WERI-Rb-1 (cell line): ENCODE measurements around the gene PCDHA8.
"Not testable (repeated sequence)": the region's sequence is repeated elsewhere in the genome, so short reads cannot be mapped to it uniquely, and the experiment has no call there.

Source experiments
- DNase-seq: peaks from one replicate; pipeline ENCODE4 v3.0.0-alpha.2; 2020
- H3K27ac ChIP-seq: fragments of 250-450 bp; sonication (Bioruptor Pico); 2 replicates; pipeline ENCODE4 v1.5.1; 2020; ENCODE audit warnings: mild to moderate bottlenecking, moderate library complexity
- H3K27me3 ChIP-seq: fragments of 250-450 bp; sonication (Bioruptor Pico); 2 replicates; pipeline ENCODE4 v1.5.1; 2021; ENCODE audit warnings: mild to moderate bottlenecking, low read depth, moderate library complexity; ENCODE audit not compliant: insufficient read depth, severe bottlenecking
- H3K36me3 ChIP-seq: fragments of 250-450 bp; sonication (Bioruptor Pico); 2 replicates; pipeline ENCODE4 v1.5.1; 2020; ENCODE audit warnings: mild to moderate bottlenecking, moderate library complexity
- H3K4me3 ChIP-seq: 2 replicates; pipeline ENCODE4 v1.5.1; 2011; ENCODE audit warnings: low read depth, mild to moderate bottlenecking, control low read depth, low read length
- H3K9me3 ChIP-seq: fragments of 250-450 bp; sonication (Bioruptor Pico); 2 replicates; pipeline ENCODE4 v1.5.1; 2021; ENCODE audit warnings: mild to moderate bottlenecking, moderate library complexity; ENCODE audit not compliant: severe bottlenecking
- TF ChIP-seq, protein P1 (sequence below): IDR thresholded peaks from 2 replicates; pipeline ENCODE4 v1.5.1; 2011; ENCODE audit warnings: low read depth, mild to moderate bottlenecking, control low read depth, inconsistent platforms, low read length

The PCDHA8 gene

GRCh38 chr5:140842798-140843733 lies 2.1 kb downstream of the PCDHA8 start:
- H3K27ac ChIP-seq = no peak overlapping the region
- H3K27me3 ChIP-seq = no peaks in the 10 kb centered on the region
- no peaks in the 10 kb centered on the region for H3K36me3 ChIP-seq
- H3K4me3 ChIP-seq = no peak overlapping the region
- DNase-seq = no peak
- peaks cover 4% of the 10 kb centered on the region for H3K9me3 ChIP-seq
- TF ChIP-seq, protein P1, sequence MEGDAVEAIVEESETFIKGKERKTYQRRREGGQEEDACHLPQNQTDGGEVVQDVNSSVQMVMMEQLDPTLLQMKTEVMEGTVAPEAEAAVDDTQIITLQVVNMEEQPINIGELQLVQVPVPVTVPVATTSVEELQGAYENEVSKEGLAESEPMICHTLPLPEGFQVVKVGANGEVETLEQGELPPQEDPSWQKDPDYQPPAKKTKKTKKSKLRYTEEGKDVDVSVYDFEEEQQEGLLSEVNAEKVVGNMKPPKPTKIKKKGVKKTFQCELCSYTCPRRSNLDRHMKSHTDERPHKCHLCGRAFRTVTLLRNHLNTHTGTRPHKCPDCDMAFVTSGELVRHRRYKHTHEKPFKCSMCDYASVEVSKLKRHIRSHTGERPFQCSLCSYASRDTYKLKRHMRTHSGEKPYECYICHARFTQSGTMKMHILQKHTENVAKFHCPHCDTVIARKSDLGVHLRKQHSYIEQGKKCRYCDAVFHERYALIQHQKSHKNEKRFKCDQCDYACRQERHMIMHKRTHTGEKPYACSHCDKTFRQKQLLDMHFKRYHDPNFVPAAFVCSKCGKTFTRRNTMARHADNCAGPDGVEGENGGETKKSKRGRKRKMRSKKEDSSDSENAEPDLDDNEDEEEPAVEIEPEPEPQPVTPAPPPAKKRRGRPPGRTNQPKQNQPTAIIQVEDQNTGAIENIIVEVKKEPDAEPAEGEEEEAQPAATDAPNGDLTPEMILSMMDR = no peak

DNA sequence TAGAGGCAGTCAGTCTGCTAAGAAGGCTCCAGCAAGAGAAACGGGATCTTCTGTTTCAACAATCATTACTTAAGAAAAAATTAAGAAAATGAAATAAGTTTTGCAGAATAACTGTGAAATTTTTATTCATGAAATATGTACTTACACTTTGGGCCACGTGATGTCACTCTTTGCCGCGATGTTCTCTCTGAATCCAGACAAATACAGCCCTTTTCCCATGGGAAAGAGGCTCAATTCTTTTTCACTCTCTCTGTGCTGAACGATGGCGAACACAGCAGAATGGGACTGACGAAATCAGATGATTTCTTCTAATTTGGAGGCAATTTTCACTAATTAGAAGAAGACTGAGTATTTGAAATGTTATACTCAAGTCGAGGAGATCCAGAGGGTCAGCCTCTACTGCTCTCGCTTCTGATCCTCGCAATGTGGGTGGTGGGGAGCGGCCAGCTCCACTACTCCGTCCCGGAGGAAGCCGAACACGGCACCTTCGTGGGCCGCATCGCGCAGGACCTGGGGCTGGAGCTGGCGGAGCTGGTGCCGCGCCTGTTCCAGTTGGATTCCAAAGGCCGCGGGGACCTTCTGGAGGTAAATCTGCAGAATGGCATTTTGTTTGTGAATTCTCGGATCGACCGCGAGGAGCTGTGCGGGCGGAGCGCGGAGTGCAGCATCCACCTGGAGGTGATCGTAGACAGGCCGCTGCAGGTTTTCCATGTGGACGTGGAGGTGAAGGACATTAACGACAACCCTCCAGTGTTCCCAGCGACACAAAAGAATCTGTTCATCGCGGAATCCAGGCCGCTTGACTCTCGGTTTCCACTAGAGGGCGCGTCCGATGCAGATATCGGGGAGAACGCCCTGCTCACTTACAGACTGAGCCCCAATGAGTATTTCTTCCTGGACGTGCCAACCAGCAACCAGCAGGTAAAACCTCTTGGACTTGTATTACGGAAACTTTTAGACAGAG lies 7.4 kb downstream of the PCDHA8 start, which contains the start of gene PCDHA9:
PCDHA9 (plus strand) TSS at position 244 of the 964 bp plus-strand sequence; CDS start at position 358, 114 bp downstream.
- H3K9me3 ChIP-seq, H3K36me3 ChIP-seq, DNase-seq, H3K4me3 ChIP-seq, H3K27me3 ChIP-seq, H3K27ac ChIP-seq: not testable (repeated sequence)

DNA sequence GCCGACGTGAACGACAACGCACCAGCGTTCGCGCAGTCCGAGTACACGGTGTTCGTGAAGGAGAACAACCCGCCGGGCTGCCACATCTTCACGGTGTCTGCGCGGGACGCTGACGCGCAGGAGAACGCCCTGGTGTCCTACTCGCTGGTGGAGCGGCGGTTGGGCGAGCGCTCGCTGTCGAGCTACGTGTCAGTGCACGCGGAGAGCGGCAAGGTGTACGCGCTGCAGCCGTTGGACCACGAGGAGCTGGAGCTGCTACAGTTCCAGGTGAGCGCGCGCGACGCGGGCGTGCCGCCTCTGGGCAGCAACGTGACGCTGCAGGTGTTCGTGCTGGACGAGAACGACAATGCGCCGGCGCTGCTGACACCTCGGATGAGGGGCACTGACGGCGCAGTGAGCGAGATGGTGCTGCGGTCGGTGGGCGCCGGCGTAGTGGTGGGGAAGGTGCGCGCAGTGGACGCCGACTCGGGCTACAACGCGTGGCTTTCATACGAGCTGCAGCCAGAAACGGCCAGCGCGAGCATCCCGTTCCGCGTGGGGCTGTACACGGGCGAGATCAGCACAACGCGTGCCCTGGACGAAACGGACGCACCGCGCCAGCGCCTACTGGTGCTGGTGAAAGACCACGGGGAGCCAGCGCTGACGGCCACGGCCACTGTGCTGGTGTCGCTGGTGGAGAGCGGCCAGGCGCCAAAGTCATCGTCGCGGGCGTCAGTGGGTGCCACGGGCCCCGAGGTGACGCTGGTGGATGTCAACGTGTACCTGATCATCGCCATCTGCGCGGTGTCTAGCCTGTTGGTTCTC lies 9.0 kb downstream of the PCDHA8 start:
- not testable (repeated sequence) for H3K36me3 ChIP-seq, DNase-seq, H3K9me3 ChIP-seq, H3K27me3 ChIP-seq, H3K4me3 ChIP-seq, H3K27ac ChIP-seq

- H3K4me3 ChIP-seq = no peak within 1 kb of the TSS
- peaks cover 2% of the 10 kb centered on the region for H3K9me3 ChIP-seq
- H3K36me3 ChIP-seq = no peaks in the 10 kb centered on the region
- DNase-seq = no peak
- no peaks in the 10 kb centered on the region for H3K27me3 ChIP-seq
- H3K27ac ChIP-seq = no peak within 1 kb of the TSS
- TF ChIP-seq, protein P1 = no peak
Measured at GRCh38 chr5:140855772-140856674, 15.0 kb downstream of the PCDHA8 start, which contains the start of gene PCDHA10. Gene PCDHA10 (plus strand): TSS chr5:140855897. CDS start chr5:140856049, 152 bp downstream.

DNA sequence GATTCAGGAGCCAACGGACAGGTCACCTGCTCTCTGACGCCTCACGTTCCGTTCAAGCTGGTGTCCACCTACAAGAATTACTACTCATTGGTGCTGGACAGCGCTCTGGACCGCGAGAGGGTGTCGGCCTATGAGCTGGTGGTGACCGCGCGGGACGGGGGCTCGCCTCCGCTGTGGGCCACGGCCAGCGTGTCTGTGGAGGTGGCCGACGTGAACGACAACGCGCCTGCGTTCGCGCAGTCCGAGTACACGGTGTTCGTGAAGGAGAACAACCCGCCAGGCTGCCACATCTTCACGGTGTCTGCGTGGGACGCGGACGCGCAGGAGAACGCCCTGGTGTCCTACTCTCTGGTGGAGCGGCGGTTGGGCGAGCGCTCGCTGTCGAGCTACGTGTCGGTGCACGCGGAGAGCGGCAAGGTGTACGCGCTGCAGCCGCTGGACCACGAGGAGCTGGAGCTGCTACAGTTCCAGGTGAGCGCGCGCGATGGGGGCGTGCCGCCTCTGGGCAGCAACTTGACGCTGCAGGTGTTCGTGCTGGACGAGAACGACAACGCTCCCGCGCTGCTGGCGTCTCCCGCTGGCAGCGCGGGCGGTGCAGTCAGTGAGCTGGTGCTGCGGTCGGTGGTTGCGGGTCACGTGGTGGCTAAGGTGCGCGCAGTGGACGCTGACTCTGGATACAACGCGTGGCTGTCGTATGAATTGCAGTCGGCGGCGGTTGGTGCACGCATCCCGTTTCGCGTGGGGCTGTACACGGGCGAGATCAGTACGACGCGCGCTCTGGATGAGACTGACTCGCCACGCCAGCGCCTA lies 16.4 kb downstream of the PCDHA8 start:
- no peaks in the 10 kb centered on the region for H3K27me3 ChIP-seq
- no peaks in the 10 kb centered on the region for H3K36me3 ChIP-seq
- no peak for DNase-seq
- no peak overlapping the region for H3K27ac ChIP-seq
- no peak overlapping the region for H3K4me3 ChIP-seq
- TF ChIP-seq, protein P1 = no peak
- peaks cover 2% of the 10 kb centered on the region for H3K9me3 ChIP-seq
